ENCODE results near the gene TSPEAR.

Gene TSPEAR

GRCh38 chr21:44478124-44478800, 233.1 kb downstream of the TSPEAR start:
- no peak for DNase-seq

GRCh38 chr21:44477712-44478111, 233.7 kb downstream of the TSPEAR start:
- DNase-seq = no peak

- DNase-seq = no peak
These were observed 234.2 kb downstream of the TSPEAR start for GRCh38 chr21:44477131-44477530.

GRCh38 chr21:44475266-44475845, 236.0 kb downstream of the TSPEAR start:
- DNase-seq = no peak

GRCh38 chr21:44473915-44474555, 237.3 kb downstream of the TSPEAR start:
- no peak for DNase-seq

- no peak for DNase-seq
These were observed 239.4 kb downstream of the TSPEAR start for GRCh38 chr21:44471996-44472395.

GRCh38 chr21:44471341-44471740, 240.0 kb downstream of the TSPEAR start:
- no peak for DNase-seq

GRCh38 chr21:44467859-44468195, 243.5 kb downstream of the TSPEAR start:
- no peak for DNase-seq

GRCh38 chr21:44466996-44467858, 244.1 kb downstream of the TSPEAR start:
- DNase-seq = no peak

GRCh38 chr21:44466351-44466954, 244.9 kb downstream of the TSPEAR start:
- DNase-seq = no peak

- DNase-seq = no peak
These were observed 247.0 kb downstream of the TSPEAR start for GRCh38 chr21:44464351-44464750.

GRCh38 chr21:44463724-44464123, 247.6 kb downstream of the TSPEAR start:
- no peak for DNase-seq

GRCh38 chr21:44462834-44463200, 248.6 kb downstream of the TSPEAR start:
- DNase-seq = no peak

GRCh38 chr21:44462086-44462833, 249.1 kb downstream of the TSPEAR start:
- DNase-seq = no peak

- DNase-seq = no peak
These were observed 249.8 kb downstream of the TSPEAR start for GRCh38 chr21:44461464-44462001.

- DNase-seq = no peak
These were observed 250.4 kb downstream of the TSPEAR start for GRCh38 chr21:44461005-44461404.

- no peak for DNase-seq
These were observed 251.0 kb downstream of the TSPEAR start for GRCh38 chr21:44460441-44460755.

- DNase-seq = no peak
These were observed 251.5 kb downstream of the TSPEAR start for GRCh38 chr21:44459712-44460440.

- DNase-seq = no peak
These were observed 252.2 kb downstream of the TSPEAR start for GRCh38 chr21:44458971-44459711.

GRCh38 chr21:44456915-44457736, 254.2 kb downstream of the TSPEAR start:
- DNase-seq = no peak
